Measurements from ENCODE around the gene FIBIN.

DNA sequence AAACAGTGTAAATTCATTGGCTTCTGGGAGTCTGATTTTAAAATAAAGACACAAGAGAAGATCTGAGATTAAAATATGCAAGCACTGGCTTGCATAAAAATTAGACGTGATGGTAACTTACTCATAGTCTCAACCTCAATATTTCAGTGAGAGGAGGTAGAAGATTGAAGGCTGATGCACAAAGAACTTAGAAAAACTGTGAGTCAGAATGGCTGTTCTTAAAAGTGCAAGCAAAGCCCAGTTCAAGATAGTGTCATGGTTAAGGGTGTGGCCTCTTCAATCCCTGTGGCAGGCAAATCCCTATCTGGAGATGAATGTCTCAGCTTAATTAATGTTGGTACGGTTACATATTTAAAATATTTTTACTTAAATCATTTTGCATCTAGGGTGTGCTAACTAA is 33.6 kb upstream of the FIBIN start:
- TF ChIP-seq CTCF (IDR thresholded peaks at IDR 0.05; ENCODE audit: insufficient read depth, low read depth, low read length) (no peak), EZH2 (IDR thresholded peaks at IDR 0.05; ENCODE audit: insufficient read depth, low read length) (no peak)

All from astrocyte (in vitro differentiated cells and primary cell).